IPS DF 4.7 (cell line): ENCODE results near the gene ASPRV1.
"Not testable (repeated sequence)": the region's sequence is repeated elsewhere in the genome, so short reads cannot be mapped to it uniquely, and the experiment has no call there.

Source experiments
- DNase-seq: peaks from one replicate; pipeline ENCODE4 v3.0.0-alpha.2; 2013; ENCODE audit warnings: low spot score; ENCODE audit errors: extremely low read depth

Gene ASPRV1

DNA sequence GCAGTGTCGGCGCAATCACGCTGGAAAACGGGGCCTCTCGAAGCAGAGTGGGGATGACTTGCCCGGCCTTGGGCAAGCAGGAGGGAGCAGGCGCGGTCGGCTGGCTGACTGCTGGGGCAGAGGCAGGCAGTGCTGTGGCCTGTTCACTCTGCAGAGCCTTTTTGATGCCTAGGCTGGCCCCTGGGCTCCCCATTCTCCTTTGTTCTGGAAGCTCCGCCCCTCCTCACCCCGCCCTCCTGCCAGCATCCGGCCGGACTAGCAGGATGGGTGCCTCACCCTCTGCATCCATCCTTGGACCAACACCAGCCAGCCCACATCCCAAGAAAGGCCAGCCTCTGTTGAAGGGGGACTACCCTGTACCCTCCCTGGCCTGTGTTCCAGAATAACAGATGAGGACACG is at the start of gene ASPRV1:
ASPRV1 (minus strand) TSS at position 136 of the 400 bp plus-strand sequence. CDS start 195 bp downstream, outside the sequence.
- DNase-seq = no peak

DNA sequence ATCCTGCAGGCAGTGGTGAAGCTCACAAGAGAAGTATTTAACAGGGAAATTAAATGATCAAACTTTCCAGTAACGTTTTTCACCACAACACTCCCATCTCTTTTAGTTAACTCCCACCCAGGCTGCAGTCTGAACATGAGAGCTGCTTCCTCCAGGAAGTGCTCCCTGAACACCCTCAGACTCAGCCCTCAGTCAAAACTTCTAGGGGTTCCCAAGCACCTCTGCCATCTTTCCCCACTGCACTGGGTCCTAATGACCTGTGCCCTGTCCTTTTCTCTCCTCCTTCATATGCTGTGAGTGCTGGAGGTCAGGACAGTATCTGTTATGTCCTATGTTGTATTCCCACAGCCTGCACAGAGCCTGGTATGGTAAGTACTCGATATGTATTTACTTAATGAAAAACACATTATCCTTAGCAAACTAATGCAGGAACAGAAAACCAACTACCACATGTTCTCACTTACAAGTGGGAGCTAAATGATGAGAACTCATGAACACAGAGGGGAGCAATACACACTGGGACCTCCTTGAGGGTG is 49.2 kb upstream of the ASPRV1 start:
- DNase-seq = no peak

DNA sequence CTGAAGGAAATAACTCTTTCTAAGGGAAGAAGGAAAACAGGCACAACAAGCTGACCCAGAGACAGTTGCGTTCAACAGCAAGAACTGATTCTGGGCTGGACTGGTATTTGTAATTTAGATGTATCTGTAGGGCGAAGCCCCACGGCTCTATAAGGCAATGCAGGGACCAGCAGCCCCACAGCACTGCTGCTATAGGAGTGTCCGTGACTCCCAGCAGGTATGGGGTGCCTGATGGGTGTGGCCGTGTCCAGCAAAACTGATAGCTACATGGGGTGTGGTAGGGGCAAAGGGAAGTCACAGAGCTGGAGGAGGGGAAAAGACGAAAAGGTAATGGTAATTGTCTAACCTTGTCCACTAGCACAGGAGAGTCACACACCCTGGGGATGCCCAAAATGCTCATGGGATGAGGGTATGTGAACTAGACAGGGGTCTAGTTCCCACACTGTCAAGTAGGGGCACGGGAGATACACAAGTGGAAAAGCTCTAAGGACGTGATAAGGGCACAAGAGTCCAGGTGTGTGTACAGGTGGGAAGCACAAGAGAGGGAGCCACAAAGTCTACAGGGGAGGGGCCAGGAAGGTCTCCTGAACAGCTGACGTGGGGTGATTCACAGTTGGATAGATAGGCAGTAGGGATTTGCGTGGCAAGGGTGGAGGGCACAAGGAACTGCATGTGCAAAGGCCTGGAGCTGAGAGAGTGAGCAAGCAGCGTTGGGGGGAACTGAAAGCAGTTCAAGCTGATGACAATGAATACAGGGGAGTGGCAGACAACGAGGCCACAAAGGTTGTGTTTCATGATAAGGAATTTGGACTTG is 48.5 kb upstream of the ASPRV1 start:
- DNase-seq = no peak

DNA sequence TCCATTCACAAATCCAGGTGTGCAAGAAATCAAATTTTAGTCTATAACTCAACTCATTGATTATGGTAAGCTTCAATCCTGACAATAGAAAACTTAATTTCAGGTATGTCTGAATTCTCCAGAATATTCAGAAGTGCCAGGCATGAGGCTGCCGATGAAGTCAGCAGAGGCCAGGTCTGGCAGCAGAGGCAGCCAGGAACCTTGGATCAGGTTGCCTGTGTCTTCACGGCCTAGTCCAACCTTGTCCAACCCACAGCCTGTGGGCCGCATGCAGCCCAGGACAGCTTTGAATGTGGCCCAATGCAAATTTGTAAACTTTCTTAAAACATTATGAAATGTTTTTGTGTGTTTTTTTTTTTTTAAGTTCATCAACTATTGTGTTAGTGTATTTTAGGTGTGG is 46.9 kb upstream of the ASPRV1 start:
- DNase-seq = no peak

DNA sequence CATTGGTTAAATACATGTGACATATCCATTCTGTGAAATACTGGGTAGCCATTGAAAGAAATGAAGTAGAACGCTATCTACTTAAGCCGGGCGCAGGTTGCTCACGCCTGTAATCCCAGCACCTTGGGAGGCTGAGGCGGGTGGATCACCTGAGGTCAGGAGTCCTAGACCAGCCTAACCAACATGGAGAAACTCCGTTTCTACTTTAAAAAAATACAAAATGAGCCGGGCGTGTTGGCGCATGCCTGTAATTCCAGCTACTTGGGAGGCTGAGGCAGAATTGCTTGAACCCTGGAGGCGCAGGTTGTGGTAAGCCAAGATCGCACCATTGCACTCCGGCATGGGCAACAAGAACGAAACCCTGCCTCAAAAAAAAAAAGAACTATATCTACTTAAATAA is 45.7 kb upstream of the ASPRV1 start:
- DNase-seq = no peak

DNA sequence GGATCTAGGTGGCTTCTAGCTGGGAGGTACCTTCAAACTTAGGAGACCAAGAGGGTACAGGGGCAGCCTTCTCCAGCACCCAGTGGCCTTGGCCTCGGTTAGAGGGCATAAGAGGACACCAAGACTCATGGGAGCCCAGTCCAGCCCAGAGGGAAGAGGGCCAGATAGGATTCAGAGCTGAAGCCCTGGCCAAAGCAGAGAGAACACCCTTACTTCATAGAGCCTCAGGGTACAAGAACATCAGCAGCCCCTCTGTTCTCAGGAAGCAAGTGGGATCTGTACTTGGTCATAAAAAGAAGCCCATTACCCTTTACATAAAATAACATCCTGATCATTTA is 45.0 kb upstream of the ASPRV1 start:
- DNase-seq = no peak

DNA sequence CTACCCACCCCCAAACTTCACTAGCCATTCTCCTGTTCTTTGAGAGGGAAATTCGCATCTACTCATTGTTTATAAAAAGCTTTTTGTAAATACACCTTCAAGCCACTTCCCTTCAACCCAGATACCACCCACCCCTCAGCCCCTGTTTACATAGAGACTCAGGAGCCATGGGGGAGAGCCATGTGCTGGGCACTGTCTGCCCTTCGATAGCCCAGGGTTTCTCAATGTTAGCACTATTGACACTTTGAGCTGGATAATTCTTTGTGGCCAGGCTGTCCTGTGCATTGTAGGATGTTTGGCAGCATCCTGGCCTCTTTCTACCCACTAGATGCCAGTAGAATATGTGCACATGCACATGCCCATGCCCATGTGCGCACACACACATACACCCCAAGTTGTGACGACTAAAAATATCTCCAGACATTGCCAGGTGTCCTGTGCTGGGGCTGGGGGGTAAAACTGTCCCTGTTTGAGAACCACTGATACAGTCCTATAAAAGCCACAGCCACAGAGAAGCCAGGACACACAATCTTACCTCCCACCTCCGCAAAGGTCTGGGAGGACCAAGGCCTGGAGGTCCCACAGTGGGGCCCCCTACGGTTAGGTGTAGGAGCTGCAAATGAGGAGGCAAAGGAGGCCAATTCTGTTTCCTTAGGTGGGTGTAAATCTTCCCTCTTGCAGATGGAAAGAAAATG is 44.5 kb upstream of the ASPRV1 start:
- DNase-seq = no peak

DNA sequence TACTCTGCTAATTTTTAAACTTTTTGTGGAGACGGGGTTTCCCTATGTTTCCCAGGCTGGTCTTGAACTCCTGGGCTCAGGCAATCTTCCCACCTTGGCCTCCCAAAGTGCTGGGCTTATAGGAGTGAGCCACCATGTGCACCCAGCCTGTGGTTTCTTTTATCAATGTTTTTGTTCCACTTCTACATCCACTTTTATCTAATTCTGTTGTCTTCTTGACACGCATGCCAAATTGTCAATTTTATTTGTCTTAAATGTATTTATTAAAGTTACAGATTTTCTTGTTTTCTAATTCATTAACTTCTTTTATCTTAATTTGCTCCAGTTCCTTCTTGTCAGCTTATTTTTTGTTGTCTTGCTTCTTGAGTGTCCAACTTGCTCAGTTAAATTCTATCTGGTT is 43.8 kb upstream of the ASPRV1 start:
- no peak for DNase-seq

DNA sequence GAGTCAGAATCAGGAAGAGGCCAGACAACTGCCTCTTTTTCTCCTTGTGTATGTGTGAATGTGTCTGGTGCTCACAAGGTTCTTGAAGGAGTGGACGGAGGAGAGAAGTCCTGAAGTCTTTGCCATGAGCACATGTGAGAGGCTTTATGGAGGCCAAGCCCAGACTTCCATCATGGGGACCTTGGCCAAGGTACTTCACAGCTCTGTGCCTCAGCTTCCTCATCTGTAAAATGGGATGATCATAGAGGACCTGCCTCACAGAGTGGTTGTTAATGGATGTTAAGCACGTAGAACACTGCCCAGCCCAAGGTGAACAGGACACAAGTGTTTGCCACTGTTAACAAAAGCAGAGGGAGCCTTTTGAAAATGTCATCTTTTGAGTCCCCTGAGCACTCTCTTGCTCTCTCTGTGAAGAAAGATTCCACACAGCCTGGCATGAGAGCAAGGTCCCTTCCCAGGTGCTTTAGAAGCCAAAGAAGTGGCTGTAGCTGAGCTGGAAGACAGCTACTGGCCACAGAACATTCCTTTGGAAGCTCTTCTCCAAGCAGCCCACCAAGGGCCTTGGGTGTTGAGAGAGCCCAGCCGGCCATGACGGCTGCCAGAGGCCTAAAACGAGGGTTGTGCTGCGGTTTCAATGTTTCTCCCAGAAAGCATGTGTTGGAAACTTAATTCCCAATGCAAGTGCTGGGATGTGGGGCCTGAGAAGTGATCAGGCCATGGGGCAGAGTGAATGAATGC is 41.8 kb upstream of the ASPRV1 start:
- DNase-seq = no peak

DNA sequence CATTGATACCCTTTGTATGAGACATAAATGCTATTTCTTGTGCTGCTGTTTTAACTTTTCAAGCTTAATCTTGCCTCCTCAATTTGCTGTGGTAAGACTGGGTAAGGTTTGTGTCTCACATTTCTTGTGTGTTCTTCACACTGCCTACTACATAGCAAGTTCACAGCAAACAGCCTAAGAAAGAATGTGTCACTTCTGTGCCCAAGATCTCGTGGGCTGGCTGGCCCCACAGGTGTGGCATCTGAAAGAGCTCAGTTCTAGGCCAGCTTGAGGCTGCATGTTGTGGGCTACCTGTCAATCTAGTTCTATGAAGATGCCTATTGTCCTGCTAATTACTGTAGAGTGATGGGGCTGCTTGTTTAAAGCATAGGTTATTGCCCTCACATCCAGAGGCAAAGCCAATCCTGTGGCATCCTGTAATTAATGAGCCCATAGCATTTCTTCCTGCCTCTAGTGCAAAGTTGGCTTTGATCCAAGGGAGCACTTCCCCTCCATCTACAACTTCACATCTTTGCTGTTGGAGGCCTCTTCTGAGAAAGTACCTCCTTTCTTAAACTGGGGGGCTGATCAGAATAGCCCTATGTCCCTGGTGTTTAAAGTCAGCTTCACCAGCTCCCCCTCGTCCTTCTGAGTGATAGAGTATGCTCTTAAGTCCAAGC is 40.9 kb upstream of the ASPRV1 start:
- no peak for DNase-seq

DNA sequence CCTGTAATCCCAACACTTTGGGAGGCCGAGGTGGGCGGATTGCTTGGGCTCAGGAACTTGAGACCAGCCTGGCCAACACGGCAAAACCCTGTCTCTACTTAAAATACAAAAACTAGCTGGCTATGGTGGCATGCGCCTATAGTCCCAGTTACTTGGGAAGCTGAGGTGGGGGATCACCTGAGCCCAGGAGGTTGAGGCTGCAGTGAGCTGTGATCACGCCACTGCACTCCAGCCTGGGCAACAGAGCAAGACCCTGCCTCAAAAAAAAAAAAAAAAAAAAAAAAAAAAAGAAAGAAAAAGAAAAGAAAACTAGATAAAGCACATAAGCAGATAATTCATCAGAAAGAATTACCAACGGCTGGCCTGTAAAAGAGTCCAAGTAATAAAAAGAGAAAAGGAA is 39.1 kb upstream of the ASPRV1 start:
- DNase-seq = not testable (repeated sequence)

DNA sequence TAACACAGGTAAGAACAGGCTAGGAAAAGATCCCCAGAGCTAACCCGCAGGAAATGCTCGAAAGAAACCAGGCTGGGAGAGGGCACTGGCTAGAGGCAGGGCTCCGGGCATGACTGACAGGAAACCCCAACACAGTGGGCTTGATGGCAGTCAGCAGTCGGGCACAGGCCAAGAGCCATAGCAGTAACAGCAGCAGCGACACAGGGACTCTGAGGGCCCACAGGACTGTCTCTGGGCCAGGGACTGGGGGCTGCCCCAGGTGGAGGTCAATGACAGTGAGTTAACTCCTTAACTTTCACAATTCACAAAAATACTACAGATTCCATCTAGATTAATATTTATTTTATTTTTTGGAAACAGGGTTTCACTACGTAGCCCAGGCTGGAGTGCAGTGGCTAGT is 37.3 kb upstream of the ASPRV1 start:
- no peak for DNase-seq

DNA sequence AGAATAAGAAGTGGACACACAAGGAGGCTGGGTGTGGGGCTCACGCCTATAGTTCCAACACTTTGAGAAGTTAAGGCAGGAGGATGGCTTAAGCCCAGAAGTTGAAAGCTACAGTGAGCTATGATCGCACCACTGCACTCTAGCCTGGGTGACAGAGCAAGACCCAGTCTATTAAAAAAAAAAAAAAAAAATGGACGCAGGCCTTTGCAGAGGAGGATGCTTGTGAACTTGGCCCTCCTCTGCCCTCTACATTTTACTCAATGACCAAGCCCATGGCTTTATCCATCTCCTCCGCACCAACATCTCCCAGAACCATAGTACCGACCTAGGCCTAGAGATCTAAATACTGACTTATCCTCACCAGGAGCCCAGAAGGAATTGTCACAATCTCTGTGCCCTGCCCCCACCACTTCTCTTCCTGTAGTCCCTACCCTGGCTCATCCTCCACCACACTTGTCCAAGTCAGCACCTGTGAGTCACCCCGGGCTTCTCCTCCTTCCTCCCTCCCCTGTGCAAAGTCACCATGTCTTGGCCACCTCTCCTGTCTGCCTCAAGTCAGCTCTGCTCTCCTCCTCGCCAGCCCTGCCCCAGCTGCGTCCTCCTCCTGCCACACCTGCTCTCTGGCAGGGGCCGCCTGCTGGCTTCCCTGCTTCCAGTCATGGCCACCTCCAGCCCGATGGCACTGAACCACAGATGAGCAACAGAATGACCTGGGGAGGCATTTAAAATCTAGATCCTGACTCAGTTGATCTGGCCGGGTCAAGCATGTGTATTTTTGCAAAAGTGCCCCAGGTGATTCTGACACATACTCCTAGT is 35.8 kb upstream of the ASPRV1 start:
- DNase-seq = no peak

DNA sequence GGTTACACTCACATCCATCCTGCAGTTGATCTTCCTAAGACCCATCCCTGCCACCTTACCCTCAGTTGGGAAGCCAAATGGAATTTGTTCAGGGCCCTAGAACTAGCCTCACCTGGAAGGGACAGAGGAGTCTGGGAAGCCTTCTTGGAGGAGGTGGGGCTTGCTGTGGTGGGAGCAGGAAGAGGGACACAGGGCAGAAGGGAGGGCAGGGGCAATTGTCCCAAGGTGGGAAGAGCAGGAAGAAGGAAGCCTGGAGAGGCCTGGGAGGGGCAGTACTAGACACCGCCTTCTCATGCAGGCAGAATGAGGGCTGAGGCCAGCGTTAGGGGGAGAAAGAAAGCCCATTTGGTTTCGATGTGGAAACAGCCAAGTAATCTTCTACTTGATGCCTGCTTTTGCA is 34.1 kb upstream of the ASPRV1 start:
- DNase-seq = no peak

DNA sequence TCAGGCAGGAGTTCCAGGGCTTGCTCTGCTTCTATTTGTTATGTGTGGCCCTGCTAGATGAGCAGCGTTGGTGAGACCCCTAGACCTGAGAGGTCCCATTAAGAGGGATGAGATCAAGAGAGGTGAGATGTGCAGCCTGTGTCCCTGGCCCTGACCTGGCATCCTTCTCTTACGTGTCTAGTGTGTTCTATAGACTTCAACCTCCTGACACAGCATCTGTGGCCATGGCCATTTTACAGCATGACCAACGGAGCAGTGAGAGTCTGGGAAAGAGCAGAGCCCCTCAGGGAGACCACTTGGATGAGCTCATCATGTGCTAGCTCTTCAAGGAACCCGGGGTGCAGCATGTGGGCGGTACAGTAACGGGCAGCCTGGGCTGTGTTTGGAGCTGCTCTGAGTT is 32.7 kb upstream of the ASPRV1 start:
- no peak for DNase-seq

DNA sequence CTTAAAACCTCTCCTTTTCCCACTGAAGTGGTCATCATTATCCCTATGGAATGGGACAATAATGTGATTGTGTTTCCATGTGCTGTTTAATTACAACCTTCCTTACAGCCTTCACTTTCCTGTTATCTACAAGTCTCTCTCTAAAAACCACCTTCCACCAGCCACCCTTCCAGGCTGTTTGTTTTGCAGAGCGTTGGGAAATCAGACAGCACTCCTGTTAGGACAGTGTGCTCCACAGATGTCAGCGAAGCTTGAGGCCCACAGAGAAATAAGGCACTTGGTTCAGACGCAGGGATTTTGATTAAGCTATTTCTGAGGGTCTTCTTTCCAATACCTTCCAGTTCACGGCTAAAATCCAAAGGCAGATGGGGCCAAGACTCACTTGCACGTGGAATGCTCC is 32.3 kb upstream of the ASPRV1 start:
- DNase-seq = no peak

DNA sequence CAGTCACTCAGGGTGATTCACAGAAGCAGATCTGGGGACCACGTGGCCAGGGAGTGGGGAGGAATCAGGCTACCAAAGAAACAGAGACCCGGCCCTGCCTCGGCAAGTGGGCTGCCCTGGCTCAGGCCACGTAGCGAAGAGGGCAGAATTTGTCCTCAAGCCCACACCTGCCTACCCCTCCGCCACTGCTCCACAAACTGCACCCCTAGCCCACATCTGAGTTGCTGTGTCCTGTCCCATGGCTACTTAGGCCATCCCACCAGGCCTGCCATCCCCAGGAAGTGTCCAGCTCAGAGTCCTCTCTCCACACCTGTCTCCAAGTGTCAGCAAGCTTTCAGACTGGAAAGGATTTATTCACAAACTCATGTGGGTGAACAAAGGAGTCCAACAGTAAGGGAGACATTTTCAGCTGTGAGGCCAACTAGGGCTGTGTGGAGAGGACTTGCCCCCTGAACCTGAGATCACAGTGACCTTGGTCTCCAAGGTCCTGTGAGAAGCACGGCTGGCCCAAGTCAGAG is 31.7 kb upstream of the ASPRV1 start:
- no peak for DNase-seq

DNA sequence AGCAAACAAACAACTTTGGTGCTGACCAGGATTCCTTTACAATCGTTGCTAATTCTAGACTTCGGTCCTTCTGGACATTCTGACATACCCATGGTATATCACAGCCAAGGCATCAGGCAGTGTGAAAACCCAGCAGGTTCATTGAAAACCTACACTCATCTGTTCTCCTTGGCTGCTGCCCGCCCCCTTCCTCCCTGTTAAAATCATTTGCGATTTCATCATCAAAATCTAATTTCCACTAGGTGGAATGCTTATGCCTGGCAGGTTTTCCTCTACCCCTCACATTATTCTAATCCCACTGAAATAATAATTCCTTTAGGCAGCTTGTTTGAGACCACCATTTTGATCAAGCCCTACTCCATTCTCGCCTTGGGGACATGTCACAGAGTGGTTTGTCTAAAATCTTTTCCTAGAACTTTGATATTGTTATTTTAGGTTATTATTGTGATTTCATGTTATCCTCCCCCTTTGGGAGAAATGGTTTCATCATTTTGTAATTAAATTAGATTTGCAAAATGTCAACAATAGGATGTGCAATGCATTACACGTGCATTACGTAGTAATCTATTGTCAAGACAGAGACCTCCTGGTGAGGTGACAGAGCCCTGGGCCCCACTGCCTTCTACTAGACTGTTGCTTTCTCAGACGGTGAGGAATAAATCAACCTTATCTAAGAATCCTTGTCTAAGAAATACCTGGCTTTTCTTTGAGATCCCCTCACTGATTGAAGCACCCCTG is 31.0 kb upstream of the ASPRV1 start:
- DNase-seq = no peak

DNA sequence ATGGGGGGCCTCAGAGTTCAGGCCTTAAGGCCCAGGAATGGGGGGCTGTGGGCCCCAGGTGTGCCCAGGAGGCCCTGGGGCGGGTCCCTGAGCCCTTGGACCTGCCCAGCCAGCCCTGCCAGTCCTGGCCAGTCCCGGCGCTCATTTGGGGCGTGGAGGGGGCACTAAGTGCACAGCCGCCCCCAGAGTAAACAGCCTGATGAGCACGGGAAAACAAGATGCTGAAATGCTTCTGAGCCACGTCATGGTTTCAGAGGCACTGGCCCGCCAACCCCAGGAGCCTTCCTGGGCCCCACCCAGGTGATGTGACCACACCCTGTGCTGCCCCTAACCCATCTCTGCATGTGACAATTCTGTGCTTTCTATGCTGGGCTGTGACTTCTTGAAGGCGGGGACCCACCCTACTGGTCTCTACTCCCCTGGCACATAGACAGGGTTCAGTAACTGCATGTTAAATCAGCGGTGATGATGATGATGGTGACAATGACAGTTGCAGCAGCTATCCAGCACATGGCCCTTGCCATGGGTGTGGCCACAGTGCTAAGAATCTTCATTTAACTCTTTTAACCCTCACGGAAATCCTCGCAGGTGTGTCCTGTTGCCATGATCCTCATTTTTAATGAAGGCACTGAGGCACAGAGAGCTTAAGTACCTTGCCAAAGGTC is 28.1 kb upstream of the ASPRV1 start:
- no peak for DNase-seq
